GM18873 (cell line): Measurements from ENCODE around the gene EGR4.

Experiments
- ATAC-seq: cut with Tn5 transposase; IDR thresholded peaks from one replicate; pipeline ENCODE4 v1.9.1; 2021; ENCODE audit warnings: mild to moderate bottlenecking, moderate library complexity, moderate number of reproducible peaks; ENCODE audit not compliant: unreplicated experiment, low FRiP score

The EGR4 gene

GRCh38 chr2:73253400-73253799, 39.9 kb downstream of the EGR4 start:
- ATAC-seq: no peak

- no peak for ATAC-seq
Observed at GRCh38 chr2:73252238-73253027, 40.9 kb downstream of the EGR4 start.

GRCh38 chr2:73250872-73251846, 42.2 kb downstream of the EGR4 start:
- ATAC-seq: no peak

- ATAC-seq: no peak
Observed at GRCh38 chr2:73249636-73250035, 43.7 kb downstream of the EGR4 start.

- ATAC-seq: no peak
Observed at GRCh38 chr2:73246850-73247249, 46.5 kb downstream of the EGR4 start.

- ATAC-seq: no peak
Observed at GRCh38 chr2:73244580-73244979, 48.8 kb downstream of the EGR4 start.

GRCh38 chr2:73243884-73244570, 49.3 kb downstream of the EGR4 start:
- ATAC-seq: no peak
